Measurements from ENCODE around the gene MTCL1. TPM values are rescaled to one million over a fixed set of nuclear protein-coding genes. Genes with fewer than 3 reads are reported as not detected.
A peak's percentile ranks its signal among the peaks of the same experiment; 100 is the strongest.

MTCL1 gene
- total RNA-seq, 4 donors from 2014 or later, result 2.2 to 6.8 (median 4.0) TPM

- intact Hi-C loops (cut with DNase I; ENCODE audit: low total_unique reads), result no loop called here
- no peak for TF ChIP-seq POLR2A (IDR thresholded peaks at IDR 0.05)
- TF ChIP-seq, protein P1, sequence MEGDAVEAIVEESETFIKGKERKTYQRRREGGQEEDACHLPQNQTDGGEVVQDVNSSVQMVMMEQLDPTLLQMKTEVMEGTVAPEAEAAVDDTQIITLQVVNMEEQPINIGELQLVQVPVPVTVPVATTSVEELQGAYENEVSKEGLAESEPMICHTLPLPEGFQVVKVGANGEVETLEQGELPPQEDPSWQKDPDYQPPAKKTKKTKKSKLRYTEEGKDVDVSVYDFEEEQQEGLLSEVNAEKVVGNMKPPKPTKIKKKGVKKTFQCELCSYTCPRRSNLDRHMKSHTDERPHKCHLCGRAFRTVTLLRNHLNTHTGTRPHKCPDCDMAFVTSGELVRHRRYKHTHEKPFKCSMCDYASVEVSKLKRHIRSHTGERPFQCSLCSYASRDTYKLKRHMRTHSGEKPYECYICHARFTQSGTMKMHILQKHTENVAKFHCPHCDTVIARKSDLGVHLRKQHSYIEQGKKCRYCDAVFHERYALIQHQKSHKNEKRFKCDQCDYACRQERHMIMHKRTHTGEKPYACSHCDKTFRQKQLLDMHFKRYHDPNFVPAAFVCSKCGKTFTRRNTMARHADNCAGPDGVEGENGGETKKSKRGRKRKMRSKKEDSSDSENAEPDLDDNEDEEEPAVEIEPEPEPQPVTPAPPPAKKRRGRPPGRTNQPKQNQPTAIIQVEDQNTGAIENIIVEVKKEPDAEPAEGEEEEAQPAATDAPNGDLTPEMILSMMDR (IDR thresholded peaks at IDR 0.05), result no peak
Measured at GRCh38 chr18:8704361-8705237, 757 bp upstream of the MTCL1 start.

GRCh38 chr18:8705961-8706790 lies 820 bp downstream of the MTCL1 start:
- peak overlapping the region; percentile 33 for H3K4me3 ChIP-seq (ENCODE audit: low read depth, poor library complexity, severe bottlenecking)
- TF ChIP-seq, protein P1 (IDR thresholded peaks at IDR 0.05), result no peak
- TF ChIP-seq POLR2A (IDR thresholded peaks at IDR 0.05), result no peak
- DNase-seq (ENCODE audit: low spot score in 2 of 2), result peak in 1 of 2 donors; percentile 87
- intact Hi-C loops (cut with DNase I; ENCODE audit: low total_unique reads), result no loop called here
- 0 to 3% methylated on average over 10 to 24 of the region's 116 CpGs for WGBS, 2 donors

More at GRCh38 chr18:8704361-8705237, 757 bp upstream of the MTCL1 start:
- H3K4me3 ChIP-seq (ENCODE audit: low read depth, poor library complexity, severe bottlenecking), result peak overlapping the region; percentile 33
- WGBS, 2 donors, result 3 to 8% methylated on average over 17 to 52 of the region's 64 CpGs
- DNase-seq (ENCODE audit: low spot score in 2 of 2), result peak; percentile 77 to 97

GRCh38 chr18:8706791-8707555 lies 1.6 kb downstream of the MTCL1 start:
- intact Hi-C loops (cut with DNase I; ENCODE audit: low total_unique reads), result no loop called here
- TF ChIP-seq POLR2A (IDR thresholded peaks at IDR 0.05), result no peak
- TF ChIP-seq, protein P1 (IDR thresholded peaks at IDR 0.05), result no peak
- WGBS, 2 donors, result 4 to 6% methylated on average over 29 to 40 of the region's 48 CpGs
- DNase-seq (ENCODE audit: low spot score in 2 of 2), result peak; percentile 32 to 91
- H3K4me3 ChIP-seq (ENCODE audit: low read depth, poor library complexity, severe bottlenecking), result peak overlapping the region; percentile 33

DNA sequence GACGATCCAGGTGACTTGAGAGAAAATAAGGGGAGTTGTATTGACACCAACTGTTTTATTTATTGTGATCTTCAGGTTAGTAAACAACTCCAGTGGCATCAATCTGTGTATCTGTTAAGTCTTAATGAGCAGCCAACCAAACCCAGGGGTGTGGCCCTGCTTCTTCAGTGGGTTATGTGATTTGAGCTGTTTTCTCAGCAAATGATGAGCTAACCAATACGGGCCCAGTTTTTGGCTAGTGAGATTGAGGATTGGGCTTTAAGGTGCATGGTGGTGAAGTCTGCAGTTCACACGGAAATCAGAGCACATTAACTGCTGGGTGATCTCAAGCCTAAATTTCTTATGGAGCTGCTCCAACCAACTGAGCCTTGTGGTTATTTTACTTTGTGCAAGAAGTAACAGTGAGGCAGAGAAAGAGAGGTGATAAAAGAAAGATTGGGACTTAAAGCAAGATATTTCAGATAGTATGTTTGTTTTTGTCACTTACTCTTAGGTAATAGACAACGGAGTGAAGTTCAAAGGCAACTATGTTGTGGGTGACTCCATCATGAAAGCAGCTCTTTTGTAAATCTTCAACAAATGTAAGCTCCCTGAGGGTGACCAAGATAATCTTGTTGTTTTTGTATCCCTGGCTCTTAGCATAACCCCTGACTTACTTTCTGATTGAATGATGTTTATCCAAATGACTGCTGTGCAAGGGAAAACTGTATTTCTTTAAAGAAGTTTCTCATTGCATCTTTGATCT lies 2.4 kb downstream of the MTCL1 start:
- DNase-seq (ENCODE audit: low spot score in 2 of 2), result no peak
- TF ChIP-seq, protein P1 (IDR thresholded peaks at IDR 0.05), result no peak
- no peak for TF ChIP-seq POLR2A (IDR thresholded peaks at IDR 0.05)
- intact Hi-C loops (cut with DNase I; ENCODE audit: low total_unique reads), result no loop called here
- 48 to 54% methylated on average over 4 of the region's 4 CpGs for WGBS, 2 donors
- no peak overlapping the region for H3K4me3 ChIP-seq (ENCODE audit: low read depth, poor library complexity, severe bottlenecking)

DNA sequence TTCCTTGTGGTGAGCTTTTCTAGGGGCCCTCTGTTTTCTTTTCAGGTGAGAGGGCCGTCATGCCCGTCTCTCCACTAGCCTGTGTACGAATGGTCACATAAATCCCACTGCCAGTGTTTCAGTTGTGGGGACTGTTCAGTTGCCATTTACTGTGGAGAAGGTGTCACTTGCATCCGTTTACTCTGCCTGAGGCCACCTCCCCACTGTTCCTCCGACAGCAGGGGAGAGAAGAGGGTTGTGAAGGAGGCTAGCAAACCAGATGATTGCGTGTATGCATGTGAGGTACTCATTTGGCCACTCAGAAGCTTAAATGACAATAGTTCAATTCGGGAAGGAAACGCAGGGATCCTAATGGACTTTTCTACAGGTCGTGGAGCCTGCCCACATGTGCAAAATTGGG lies 3.3 kb downstream of the MTCL1 start:
- TF ChIP-seq, protein P1 (IDR thresholded peaks at IDR 0.05), result no peak
- TF ChIP-seq POLR2A (IDR thresholded peaks at IDR 0.05), result no peak
- intact Hi-C loops (cut with DNase I; ENCODE audit: low total_unique reads), result no loop called here
- WGBS, 2 donors, result 86 to 87% methylated on average over 9 of the region's 9 CpGs

More for the DNA sequence above, 3.3 kb downstream of the MTCL1 start:
- H3K4me3 ChIP-seq (ENCODE audit: low read depth, poor library complexity, severe bottlenecking), result no peak overlapping the region
- no peak for DNase-seq (ENCODE audit: low spot score in 2 of 2)
